ENCODE measurements around the gene RAI2. TPM values are rescaled to one million over a fixed set of nuclear protein-coding genes. Genes with fewer than 3 reads are reported as not detected.

The RAI2 gene
- total and polyA plus RNA-seq, 2 experiments from 2014 or later = 0.83 to 0.99 TPM

- Histone ChIP-seq H3K36me3 (ENCODE audit: insufficient read depth) (no peaks in the 10 kb centered on the region), H3K9me2 (ENCODE audit: insufficient read depth) (no peaks in the 10 kb centered on the region), H2AFZ (no peak overlapping the region), H3K4me3 (no peak overlapping the region), H3K79me2 (replicated peaks; ENCODE audit: insufficient read depth) (no peaks in the 10 kb centered on the region), H3K4me2 (no peak overlapping the region), H3K27me3 (ENCODE audit: insufficient read depth) (no peaks in the 10 kb centered on the region), H3F3A (replicated peaks; ENCODE audit: low read depth) (no peaks in the 10 kb centered on the region), H3K4me1 (ENCODE audit: insufficient read depth) (no peaks in the 10 kb centered on the region), H3K27ac (ENCODE audit: low read depth) (no peak overlapping the region), H4K20me1 (replicated peaks; ENCODE audit: insufficient read depth) (no peaks in the 10 kb centered on the region)
- TF ChIP-seq EZH2phosphoT487 (IDR thresholded peaks at IDR 0.05; ENCODE audit: unreplicated experiment) = no peak
- TF ChIP-seq POLR2AphosphoS5 (IDR thresholded peaks at IDR 0.05; ENCODE audit: low read depth) = no peak
- TF ChIP-seq ZNF331 (CRISPR knock-in tag; IDR thresholded peaks at IDR 0.05; ENCODE audit: low read depth) = no peak
- TF ChIP-seq ZNF114 (CRISPR knock-in tag; IDR thresholded peaks at IDR 0.05) = no peak
- no peak for TF ChIP-seq CTCF (conservative IDR thresholded peaks at IDR 0.05; ENCODE audit: low read depth in 2 of 2)
- no peak for TF ChIP-seq EZH2 (IDR thresholded peaks at IDR 0.05; ENCODE audit: low read depth, unreplicated experiment)
- no peak for TF ChIP-seq STAT1 (IDR thresholded peaks at IDR 0.05; ENCODE audit: unreplicated experiment)
- TF ChIP-seq CREB1 (CRISPR knock-in tag; IDR thresholded peaks at IDR 0.05; ENCODE audit: low read depth) = no peak
- TF ChIP-seq, protein P1, sequence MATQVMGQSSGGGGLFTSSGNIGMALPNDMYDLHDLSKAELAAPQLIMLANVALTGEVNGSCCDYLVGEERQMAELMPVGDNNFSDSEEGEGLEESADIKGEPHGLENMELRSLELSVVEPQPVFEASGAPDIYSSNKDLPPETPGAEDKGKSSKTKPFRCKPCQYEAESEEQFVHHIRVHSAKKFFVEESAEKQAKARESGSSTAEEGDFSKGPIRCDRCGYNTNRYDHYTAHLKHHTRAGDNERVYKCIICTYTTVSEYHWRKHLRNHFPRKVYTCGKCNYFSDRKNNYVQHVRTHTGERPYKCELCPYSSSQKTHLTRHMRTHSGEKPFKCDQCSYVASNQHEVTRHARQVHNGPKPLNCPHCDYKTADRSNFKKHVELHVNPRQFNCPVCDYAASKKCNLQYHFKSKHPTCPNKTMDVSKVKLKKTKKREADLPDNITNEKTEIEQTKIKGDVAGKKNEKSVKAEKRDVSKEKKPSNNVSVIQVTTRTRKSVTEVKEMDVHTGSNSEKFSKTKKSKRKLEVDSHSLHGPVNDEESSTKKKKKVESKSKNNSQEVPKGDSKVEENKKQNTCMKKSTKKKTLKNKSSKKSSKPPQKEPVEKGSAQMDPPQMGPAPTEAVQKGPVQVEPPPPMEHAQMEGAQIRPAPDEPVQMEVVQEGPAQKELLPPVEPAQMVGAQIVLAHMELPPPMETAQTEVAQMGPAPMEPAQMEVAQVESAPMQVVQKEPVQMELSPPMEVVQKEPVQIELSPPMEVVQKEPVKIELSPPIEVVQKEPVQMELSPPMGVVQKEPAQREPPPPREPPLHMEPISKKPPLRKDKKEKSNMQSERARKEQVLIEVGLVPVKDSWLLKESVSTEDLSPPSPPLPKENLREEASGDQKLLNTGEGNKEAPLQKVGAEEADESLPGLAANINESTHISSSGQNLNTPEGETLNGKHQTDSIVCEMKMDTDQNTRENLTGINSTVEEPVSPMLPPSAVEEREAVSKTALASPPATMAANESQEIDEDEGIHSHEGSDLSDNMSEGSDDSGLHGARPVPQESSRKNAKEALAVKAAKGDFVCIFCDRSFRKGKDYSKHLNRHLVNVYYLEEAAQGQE (IDR thresholded peaks at IDR 0.05; ENCODE audit: unreplicated experiment) = no peak
- no peak for TF ChIP-seq JUNB (IDR thresholded peaks at IDR 0.05; ENCODE audit: unreplicated experiment)
- TF ChIP-seq, protein P2, sequence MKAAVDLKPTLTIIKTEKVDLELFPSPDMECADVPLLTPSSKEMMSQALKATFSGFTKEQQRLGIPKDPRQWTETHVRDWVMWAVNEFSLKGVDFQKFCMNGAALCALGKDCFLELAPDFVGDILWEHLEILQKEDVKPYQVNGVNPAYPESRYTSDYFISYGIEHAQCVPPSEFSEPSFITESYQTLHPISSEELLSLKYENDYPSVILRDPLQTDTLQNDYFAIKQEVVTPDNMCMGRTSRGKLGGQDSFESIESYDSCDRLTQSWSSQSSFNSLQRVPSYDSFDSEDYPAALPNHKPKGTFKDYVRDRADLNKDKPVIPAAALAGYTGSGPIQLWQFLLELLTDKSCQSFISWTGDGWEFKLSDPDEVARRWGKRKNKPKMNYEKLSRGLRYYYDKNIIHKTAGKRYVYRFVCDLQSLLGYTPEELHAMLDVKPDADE (IDR thresholded peaks at IDR 0.05) = no peak
- no peak for TF ChIP-seq NANOG (IDR thresholded peaks at IDR 0.05; ENCODE audit: borderline replicate concordance)
- TF ChIP-seq, protein P3, sequence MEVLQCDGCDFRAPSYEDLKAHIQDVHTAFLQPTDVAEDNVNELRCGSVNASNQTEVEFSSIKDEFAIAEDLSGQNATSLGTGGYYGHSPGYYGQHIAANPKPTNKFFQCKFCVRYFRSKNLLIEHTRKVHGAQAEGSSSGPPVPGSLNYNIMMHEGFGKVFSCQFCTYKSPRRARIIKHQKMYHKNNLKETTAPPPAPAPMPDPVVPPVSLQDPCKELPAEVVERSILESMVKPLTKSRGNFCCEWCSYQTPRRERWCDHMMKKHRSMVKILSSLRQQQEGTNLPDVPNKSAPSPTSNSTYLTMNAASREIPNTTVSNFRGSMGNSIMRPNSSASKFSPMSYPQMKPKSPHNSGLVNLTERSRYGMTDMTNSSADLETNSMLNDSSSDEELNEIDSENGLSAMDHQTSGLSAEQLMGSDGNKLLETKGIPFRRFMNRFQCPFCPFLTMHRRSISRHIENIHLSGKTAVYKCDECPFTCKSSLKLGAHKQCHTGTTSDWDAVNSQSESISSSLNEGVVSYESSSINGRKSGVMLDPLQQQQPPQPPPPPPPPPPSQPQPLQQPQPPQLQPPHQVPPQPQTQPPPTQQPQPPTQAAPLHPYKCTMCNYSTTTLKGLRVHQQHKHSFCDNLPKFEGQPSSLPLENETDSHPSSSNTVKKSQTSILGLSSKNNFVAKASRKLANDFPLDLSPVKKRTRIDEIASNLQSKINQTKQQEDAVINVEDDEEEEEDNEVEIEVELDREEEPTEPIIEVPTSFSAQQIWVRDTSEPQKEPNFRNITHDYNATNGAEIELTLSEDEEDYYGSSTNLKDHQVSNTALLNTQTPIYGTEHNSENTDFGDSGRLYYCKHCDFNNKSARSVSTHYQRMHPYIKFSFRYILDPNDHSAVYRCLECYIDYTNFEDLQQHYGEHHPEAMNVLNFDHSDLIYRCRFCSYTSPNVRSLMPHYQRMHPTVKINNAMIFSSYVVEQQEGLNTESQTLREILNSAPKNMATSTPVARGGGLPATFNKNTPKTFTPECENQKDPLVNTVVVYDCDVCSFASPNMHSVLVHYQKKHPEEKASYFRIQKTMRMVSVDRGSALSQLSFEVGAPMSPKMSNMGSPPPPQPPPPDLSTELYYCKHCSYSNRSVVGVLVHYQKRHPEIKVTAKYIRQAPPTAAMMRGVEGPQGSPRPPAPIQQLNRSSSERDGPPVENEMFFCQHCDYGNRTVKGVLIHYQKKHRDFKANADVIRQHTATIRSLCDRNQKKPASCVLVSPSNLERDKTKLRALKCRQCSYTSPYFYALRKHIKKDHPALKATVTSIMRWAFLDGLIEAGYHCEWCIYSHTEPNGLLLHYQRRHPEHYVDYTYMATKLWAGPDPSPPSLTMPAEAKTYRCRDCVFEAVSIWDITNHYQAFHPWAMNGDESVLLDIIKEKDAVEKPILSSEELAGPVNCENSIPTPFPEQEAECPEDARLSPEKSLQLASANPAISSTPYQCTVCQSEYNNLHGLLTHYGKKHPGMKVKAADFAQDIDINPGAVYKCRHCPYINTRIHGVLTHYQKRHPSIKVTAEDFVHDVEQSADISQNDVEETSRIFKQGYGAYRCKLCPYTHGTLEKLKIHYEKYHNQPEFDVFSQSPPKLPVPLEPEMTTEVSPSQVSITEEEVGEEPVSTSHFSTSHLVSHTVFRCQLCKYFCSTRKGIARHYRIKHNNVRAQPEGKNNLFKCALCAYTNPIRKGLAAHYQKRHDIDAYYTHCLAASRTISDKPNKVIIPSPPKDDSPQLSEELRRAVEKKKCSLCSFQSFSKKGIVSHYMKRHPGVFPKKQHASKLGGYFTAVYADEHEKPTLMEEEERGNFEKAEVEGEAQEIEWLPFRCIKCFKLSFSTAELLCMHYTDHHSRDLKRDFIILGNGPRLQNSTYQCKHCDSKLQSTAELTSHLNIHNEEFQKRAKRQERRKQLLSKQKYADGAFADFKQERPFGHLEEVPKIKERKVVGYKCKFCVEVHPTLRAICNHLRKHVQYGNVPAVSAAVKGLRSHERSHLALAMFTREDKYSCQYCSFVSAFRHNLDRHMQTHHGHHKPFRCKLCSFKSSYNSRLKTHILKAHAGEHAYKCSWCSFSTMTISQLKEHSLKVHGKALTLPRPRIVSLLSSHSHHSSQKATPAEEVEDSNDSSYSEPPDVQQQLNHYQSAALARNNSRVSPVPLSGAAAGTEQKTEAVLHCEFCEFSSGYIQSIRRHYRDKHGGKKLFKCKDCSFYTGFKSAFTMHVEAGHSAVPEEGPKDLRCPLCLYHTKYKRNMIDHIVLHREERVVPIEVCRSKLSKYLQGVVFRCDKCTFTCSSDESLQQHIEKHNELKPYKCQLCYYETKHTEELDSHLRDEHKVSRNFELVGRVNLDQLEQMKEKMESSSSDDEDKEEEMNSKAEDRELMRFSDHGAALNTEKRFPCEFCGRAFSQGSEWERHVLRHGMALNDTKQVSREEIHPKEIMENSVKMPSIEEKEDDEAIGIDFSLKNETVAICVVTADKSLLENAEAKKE (CRISPR knock-in tag; IDR thresholded peaks at IDR 0.05) = no peak
- H3K27me3 Mint-ChIP-seq (ENCODE audit: insufficient read depth, low read depth, poor library complexity) = peaks cover 4% of the 10 kb centered on the region
- no peak overlapping the region for H3K27ac Mint-ChIP-seq
- no peaks in the 10 kb centered on the region for H3K9me3 Mint-ChIP-seq
- no peaks in the 10 kb centered on the region; the same call in 2 of the 3 replicates for H3K4me1 Mint-ChIP-seq
- ATAC-seq (no peak), DNase-seq (ENCODE audit: low spot score) (no peak)
- no peaks in the 10 kb centered on the region for H3K36me3 Mint-ChIP-seq (ENCODE audit: low read depth)
- H3K4me3 Mint-ChIP-seq = no peak overlapping the region
These were observed 47.0 kb downstream of the RAI2 start for GRCh38 chrX:17814059-17814458.
